ENCODE results near the gene CA10. TPM values are rescaled to one million over a fixed set of nuclear protein-coding genes. Genes with fewer than 3 reads are reported as not detected.

CA10 gene
- total and polyA plus RNA-seq, 2 experiments from 2014 or later, result 0.92 to 1.5 TPM

GRCh38 chr17:51764387-51764971 is 394.0 kb downstream of the CA10 start:
- Histone ChIP-seq H2AFZ (no peak overlapping the region), H3K4me3 (no peak overlapping the region), H3K27me3 (ENCODE audit: insufficient read depth) (no peaks in the 10 kb centered on the region), H3K4me1 (ENCODE audit: insufficient read depth) (no peaks in the 10 kb centered on the region), H3F3A (replicated peaks; ENCODE audit: low read depth) (no peaks in the 10 kb centered on the region), H3K27ac (ENCODE audit: low read depth) (no peak overlapping the region), H3K36me3 (ENCODE audit: insufficient read depth) (no peaks in the 10 kb centered on the region), H3K9me2 (ENCODE audit: insufficient read depth) (peaks cover 3% of the 10 kb centered on the region; the same call in 1 of the 2 replicates), H4K20me1 (replicated peaks; ENCODE audit: insufficient read depth) (no peaks in the 10 kb centered on the region), H3K4me2 (no peak overlapping the region), H3K79me2 (replicated peaks; ENCODE audit: insufficient read depth) (no peaks in the 10 kb centered on the region)
- Mint-ChIP-seq H3K36me3 (ENCODE audit: low read depth) (no peaks in the 10 kb centered on the region), H3K9me3 (peaks cover 4% of the 10 kb centered on the region; the same call in 2 of the 3 replicates), H3K27ac (no peak overlapping the region), H3K4me3 (no peak overlapping the region), H3K27me3 (ENCODE audit: insufficient read depth, low read depth, poor library complexity) (no peaks in the 10 kb centered on the region), H3K4me1 (no peaks in the 10 kb centered on the region; the same call in 2 of the 3 replicates)
- DNase-seq (ENCODE audit: low spot score), result peak; percentile 87
- no peak for TF ChIP-seq CREB1 (CRISPR knock-in tag; IDR thresholded peaks at IDR 0.05; ENCODE audit: low read depth)
- TF ChIP-seq ZNF462 (CRISPR knock-in tag; IDR thresholded peaks at IDR 0.05), result no peak
- TF ChIP-seq CTCF (conservative IDR thresholded peaks at IDR 0.05; ENCODE audit: low read depth in 2 of 2), result peak; percentile 89 to 98
- no peak for TF ChIP-seq STAT1 (IDR thresholded peaks at IDR 0.05; ENCODE audit: unreplicated experiment)
- TF ChIP-seq NANOG (IDR thresholded peaks at IDR 0.05; ENCODE audit: borderline replicate concordance), result no peak
- TF ChIP-seq JUNB (IDR thresholded peaks at IDR 0.05; ENCODE audit: unreplicated experiment), result no peak
- no peak for TF ChIP-seq EZH2 (IDR thresholded peaks at IDR 0.05; ENCODE audit: low read depth, unreplicated experiment)
- no peak for TF ChIP-seq ZNF114 (CRISPR knock-in tag; IDR thresholded peaks at IDR 0.05)
- ATAC-seq, result peak; percentile 100

All from GM23338 (cell line).